22Rv1 (cell line): ENCODE results near the gene ACSM4.
"Not testable (repeated sequence)": the region's sequence is repeated elsewhere in the genome, so short reads cannot be mapped to it uniquely, and the experiment has no call there.

ENCODE experiments used
- H3K27ac ChIP-seq: fragments of 450-650 bp; 2 replicates; pipeline ENCODE4 v1.5.1; 2017
- CTCF ChIP-seq: fragments of 450-650 bp; IDR thresholded peaks from 2 replicates; pipeline ENCODE4 v1.5.1; 2017; ENCODE audit warnings: mild to moderate bottlenecking
- ZFX ChIP-seq: fragments of 450-650 bp; IDR thresholded peaks from 2 replicates; pipeline ENCODE4 v1.6.1; 2017; ENCODE audit warnings: antibody characterized with exemption, borderline replicate concordance

The ACSM4 gene

GRCh38 chr12:7303772-7304171 lies at the start of gene ACSM4:
ACSM4 (plus strand) TSS chr12:7304072; CDS start chr12:7304332, 260 bp downstream.
- TF ChIP-seq CTCF, result no peak
- no peak for TF ChIP-seq ZFX
- no peak within 1 kb of the TSS for H3K27ac ChIP-seq

GRCh38 chr12:7259060-7259459 lies 44.8 kb upstream of the ACSM4 start:
- H3K27ac ChIP-seq, result no peak overlapping the region
- no peak for TF ChIP-seq CTCF
- no peak for TF ChIP-seq ZFX

GRCh38 chr12:7264538-7264937 lies 39.3 kb upstream of the ACSM4 start:
- no peak for TF ChIP-seq CTCF
- TF ChIP-seq ZFX, result no peak
- no peak overlapping the region for H3K27ac ChIP-seq

GRCh38 chr12:7265251-7265650 lies 38.6 kb upstream of the ACSM4 start:
- no peak for TF ChIP-seq CTCF
- TF ChIP-seq ZFX, result no peak
- H3K27ac ChIP-seq, result no peak overlapping the region

- no peak for TF ChIP-seq ZFX
- no peak for TF ChIP-seq CTCF
- H3K27ac ChIP-seq, result no peak overlapping the region
Measured at GRCh38 chr12:7269273-7269672, 34.6 kb upstream of the ACSM4 start.

GRCh38 chr12:7271893-7272514 lies 31.9 kb upstream of the ACSM4 start:
- H3K27ac ChIP-seq, result no peak overlapping the region

GRCh38 chr12:7275482-7275881 lies 28.4 kb upstream of the ACSM4 start:
- H3K27ac ChIP-seq, result not testable (repeated sequence)

More at GRCh38 chr12:7271893-7272514, 31.9 kb upstream of the ACSM4 start:
- no peak for TF ChIP-seq ZFX
- TF ChIP-seq CTCF, result no peak

GRCh38 chr12:7282844-7283243 lies 21.0 kb upstream of the ACSM4 start:
- no peak overlapping the region for H3K27ac ChIP-seq
- no peak for TF ChIP-seq ZFX
- no peak for TF ChIP-seq CTCF
